Measurements from ENCODE around the gene USH1C.

Gene USH1C

DNA sequence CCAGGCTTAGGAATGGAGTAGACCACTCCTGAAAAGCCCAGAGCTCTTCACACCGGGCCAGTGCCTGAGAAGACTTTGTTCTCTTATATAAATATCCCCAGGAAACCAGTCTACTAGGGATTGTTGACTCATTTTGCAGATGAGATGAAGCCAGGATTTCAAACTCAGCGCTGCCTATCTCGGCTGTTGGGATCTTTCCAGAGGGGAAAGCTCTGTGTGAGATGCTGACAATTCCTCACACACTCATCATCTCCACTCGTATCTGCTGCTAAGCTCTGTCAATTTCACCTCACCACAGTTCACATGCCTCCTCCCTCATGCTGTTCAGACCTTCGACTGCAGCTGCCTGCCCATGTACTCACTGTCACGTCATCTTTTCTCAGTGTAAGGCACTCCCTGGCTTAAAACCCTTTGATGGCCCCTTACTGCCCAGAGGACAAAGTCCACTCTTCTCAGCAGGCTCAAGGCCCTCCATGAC is 12.5 kb downstream of the USH1C start:
- Histone ChIP-seq H3K27me3 (replicated peaks; ENCODE audit: insufficient read depth, low read length) (peaks cover 33% of the 10 kb centered on the region), H2AFZ (ENCODE audit: low read length) (no peak overlapping the region), H3K9me3 (replicated peaks; ENCODE audit: insufficient read depth, low read length) (no peaks in the 10 kb centered on the region), H3K79me2 (ENCODE audit: low read length) (no peaks in the 10 kb centered on the region), H3K4me3 (ENCODE audit: low read length) (no peak overlapping the region), H3K36me3 (replicated peaks; ENCODE audit: insufficient read depth, low read length) (no peaks in the 10 kb centered on the region), H3K4me2 (ENCODE audit: low read depth, low read length) (no peak overlapping the region), H4K20me1 (ENCODE audit: insufficient read depth, low read length) (no peaks in the 10 kb centered on the region), H3K9me2 (replicated peaks; ENCODE audit: insufficient read depth, low read length) (no peaks in the 10 kb centered on the region), H3F3A (ENCODE audit: insufficient read depth, low read length) (no peaks in the 10 kb centered on the region), H3K27ac (ENCODE audit: low read length) (no peak overlapping the region), H3K9ac (ENCODE audit: low read length) (no peak overlapping the region), H3K4me1 (ENCODE audit: low read length) (no peaks in the 10 kb centered on the region)
- TF ChIP-seq EZH2phosphoT487 (IDR thresholded peaks at IDR 0.05; ENCODE audit: low read length) (no peak), EZH2 (optimal IDR thresholded peaks at IDR 0.05; ENCODE audit: low read depth, low read length) (no peak)
- TF ChIP-seq, protein P1, sequence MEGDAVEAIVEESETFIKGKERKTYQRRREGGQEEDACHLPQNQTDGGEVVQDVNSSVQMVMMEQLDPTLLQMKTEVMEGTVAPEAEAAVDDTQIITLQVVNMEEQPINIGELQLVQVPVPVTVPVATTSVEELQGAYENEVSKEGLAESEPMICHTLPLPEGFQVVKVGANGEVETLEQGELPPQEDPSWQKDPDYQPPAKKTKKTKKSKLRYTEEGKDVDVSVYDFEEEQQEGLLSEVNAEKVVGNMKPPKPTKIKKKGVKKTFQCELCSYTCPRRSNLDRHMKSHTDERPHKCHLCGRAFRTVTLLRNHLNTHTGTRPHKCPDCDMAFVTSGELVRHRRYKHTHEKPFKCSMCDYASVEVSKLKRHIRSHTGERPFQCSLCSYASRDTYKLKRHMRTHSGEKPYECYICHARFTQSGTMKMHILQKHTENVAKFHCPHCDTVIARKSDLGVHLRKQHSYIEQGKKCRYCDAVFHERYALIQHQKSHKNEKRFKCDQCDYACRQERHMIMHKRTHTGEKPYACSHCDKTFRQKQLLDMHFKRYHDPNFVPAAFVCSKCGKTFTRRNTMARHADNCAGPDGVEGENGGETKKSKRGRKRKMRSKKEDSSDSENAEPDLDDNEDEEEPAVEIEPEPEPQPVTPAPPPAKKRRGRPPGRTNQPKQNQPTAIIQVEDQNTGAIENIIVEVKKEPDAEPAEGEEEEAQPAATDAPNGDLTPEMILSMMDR (IDR thresholded peaks at IDR 0.05; ENCODE audit: low read length) = no peak
- DNase-seq = no peak

DNA sequence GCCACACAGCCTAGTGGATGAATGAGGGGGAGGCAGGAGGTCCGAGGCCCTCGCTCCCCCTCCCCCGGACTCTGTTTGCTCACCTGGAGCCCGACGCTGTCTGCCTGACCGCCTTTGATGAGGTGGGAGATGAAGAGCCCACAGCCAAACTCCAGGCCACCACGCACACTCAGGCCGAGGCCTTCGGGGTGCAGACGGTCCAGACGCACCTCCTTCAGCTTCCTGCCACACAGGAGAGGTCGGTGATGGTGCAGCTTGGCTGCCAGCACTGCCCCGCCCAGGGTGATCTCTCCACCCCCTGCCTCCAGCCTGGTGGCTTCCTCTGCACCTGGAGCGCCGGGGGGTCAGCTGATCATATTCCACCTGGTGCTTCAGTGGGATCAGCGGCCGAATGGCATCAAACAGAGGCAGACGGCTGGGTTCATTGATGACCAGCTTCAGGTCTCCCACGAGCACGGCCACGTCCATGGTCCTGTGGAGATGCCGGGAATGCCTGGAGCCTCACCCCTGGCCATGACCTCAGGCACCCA is 13.1 kb downstream of the USH1C start:
- no peak overlapping the region for H2AFZ ChIP-seq (ENCODE audit: low read length)

DNA sequence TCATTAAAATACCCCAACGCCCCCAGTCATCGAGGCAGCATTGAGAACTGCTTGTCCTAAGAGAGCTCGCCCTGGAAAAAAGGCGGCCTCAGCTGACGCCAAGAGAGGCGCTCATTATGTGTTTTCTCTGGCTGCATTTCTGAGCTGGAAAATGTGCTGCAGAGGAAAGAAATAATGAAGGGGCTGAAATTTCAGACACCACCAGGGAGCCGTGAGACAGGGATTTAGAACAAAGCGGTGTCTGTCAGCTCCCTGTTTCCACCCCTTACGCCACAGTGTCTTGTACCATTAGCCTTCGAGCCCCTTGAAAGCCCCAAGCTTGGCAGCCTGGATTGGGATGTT is 14.4 kb downstream of the USH1C start:
- no peak overlapping the region for H3K27ac ChIP-seq (ENCODE audit: low read length)
- H3K79me2 ChIP-seq (ENCODE audit: low read length) = no peaks in the 10 kb centered on the region
- no peaks in the 10 kb centered on the region for H3K4me1 ChIP-seq (ENCODE audit: low read length)
- H3K9ac ChIP-seq (ENCODE audit: low read length) = no peak overlapping the region
- H3K4me3 ChIP-seq (ENCODE audit: low read length) = no peak overlapping the region
- no peaks in the 10 kb centered on the region for H3K36me3 ChIP-seq (replicated peaks; ENCODE audit: insufficient read depth, low read length)
- no peaks in the 10 kb centered on the region for H3K9me3 ChIP-seq (replicated peaks; ENCODE audit: insufficient read depth, low read length)
- no peak for DNase-seq
- TF ChIP-seq, protein P1 (IDR thresholded peaks at IDR 0.05; ENCODE audit: low read length) = no peak
- TF ChIP-seq EZH2phosphoT487 (IDR thresholded peaks at IDR 0.05; ENCODE audit: low read length) (no peak), EZH2 (optimal IDR thresholded peaks at IDR 0.05; ENCODE audit: low read depth, low read length) (no peak)
- H3K4me2 ChIP-seq (ENCODE audit: low read depth, low read length) = no peak overlapping the region
- peaks cover 42% of the 10 kb centered on the region for H3K27me3 ChIP-seq (replicated peaks; ENCODE audit: insufficient read depth, low read length)
- no peaks in the 10 kb centered on the region for H3F3A ChIP-seq (ENCODE audit: insufficient read depth, low read length)
- H4K20me1 ChIP-seq (ENCODE audit: insufficient read depth, low read length) = no peaks in the 10 kb centered on the region
- no peaks in the 10 kb centered on the region for H3K9me2 ChIP-seq (replicated peaks; ENCODE audit: insufficient read depth, low read length)
- no peak overlapping the region for H2AFZ ChIP-seq (ENCODE audit: low read length)

More for the DNA sequence above, 13.1 kb downstream of the USH1C start:
- Histone ChIP-seq H3K4me2 (ENCODE audit: low read depth, low read length) (no peak overlapping the region), H3K27me3 (replicated peaks; ENCODE audit: insufficient read depth, low read length) (peaks cover 33% of the 10 kb centered on the region), H3K79me2 (ENCODE audit: low read length) (no peaks in the 10 kb centered on the region), H3K36me3 (replicated peaks; ENCODE audit: insufficient read depth, low read length) (no peaks in the 10 kb centered on the region), H3K4me3 (ENCODE audit: low read length) (no peak overlapping the region), H3K9me2 (replicated peaks; ENCODE audit: insufficient read depth, low read length) (no peaks in the 10 kb centered on the region), H3F3A (ENCODE audit: insufficient read depth, low read length) (no peaks in the 10 kb centered on the region), H3K9ac (ENCODE audit: low read length) (no peak overlapping the region), H3K4me1 (ENCODE audit: low read length) (no peaks in the 10 kb centered on the region), H4K20me1 (ENCODE audit: insufficient read depth, low read length) (no peaks in the 10 kb centered on the region), H3K9me3 (replicated peaks; ENCODE audit: insufficient read depth, low read length) (no peaks in the 10 kb centered on the region), H3K27ac (ENCODE audit: low read length) (no peak overlapping the region)
- TF ChIP-seq, protein P1 (IDR thresholded peaks at IDR 0.05; ENCODE audit: low read length) = no peak
- TF ChIP-seq EZH2phosphoT487 (IDR thresholded peaks at IDR 0.05; ENCODE audit: low read length) (no peak), EZH2 (optimal IDR thresholded peaks at IDR 0.05; ENCODE audit: low read depth, low read length) (no peak)
- no peak for DNase-seq

Measured in MM.1S (cell line).